HL-60/S4 treated with phorbol 12-myristate 13-acetate at 8.2 ng/mL for 4 days and 3 days (cell line): ENCODE results near the gene GLB1L3.

ENCODE experiments used
- in situ Hi-C: fragments of 300-500 bp; cut with MboI; formaldehyde crosslinking; loops from 2 replicates; pipeline ENCODE4 v1.15.0; 2022; ENCODE audit warnings: low sequenced_read_pairs

Gene GLB1L3

GRCh38 chr11:134275534-134276395, at the start of gene GLB1L3:
Gene GLB1L3, plus strand, starts transcription at chr11:134276379. Its CDS starts 362 bp downstream, at chr11:134276741.
- in situ Hi-C loops: no loop called here

- in situ Hi-C loops: no loop called here
Measured at GRCh38 chr11:134226806-134227325, 49.3 kb upstream of the GLB1L3 start.

- in situ Hi-C loops: no loop called here
Measured at GRCh38 chr11:134228625-134229024, 47.6 kb upstream of the GLB1L3 start.

- in situ Hi-C loops: no loop called here
Measured at GRCh38 chr11:134229126-134229790, 46.9 kb upstream of the GLB1L3 start.

GRCh38 chr11:134230339-134230738, 45.8 kb upstream of the GLB1L3 start:
- in situ Hi-C loops: no loop called here

GRCh38 chr11:134231958-134232659, 44.1 kb upstream of the GLB1L3 start:
- in situ Hi-C loops: no loop called here

- in situ Hi-C loops: no loop called here
Measured at GRCh38 chr11:134233729-134234179, 42.4 kb upstream of the GLB1L3 start.

- in situ Hi-C loops: no loop called here
Measured at GRCh38 chr11:134235399-134235798, 40.8 kb upstream of the GLB1L3 start.

GRCh38 chr11:134236834-134237556, 39.2 kb upstream of the GLB1L3 start:
- in situ Hi-C loops: no loop called here

- in situ Hi-C loops: no loop called here
Measured at GRCh38 chr11:134237557-134237922, 38.6 kb upstream of the GLB1L3 start.

- in situ Hi-C loops: no loop called here
Measured at GRCh38 chr11:134238956-134239355, 37.2 kb upstream of the GLB1L3 start.

- in situ Hi-C loops: no loop called here
Measured at GRCh38 chr11:134240592-134240991, 35.6 kb upstream of the GLB1L3 start.

- in situ Hi-C loops: no loop called here
Measured at GRCh38 chr11:134242376-134242775, 33.8 kb upstream of the GLB1L3 start.

GRCh38 chr11:134243913-134244312, 32.3 kb upstream of the GLB1L3 start:
- in situ Hi-C loops: no loop called here

GRCh38 chr11:134244593-134244992, 31.6 kb upstream of the GLB1L3 start:
- in situ Hi-C loops: no loop called here

GRCh38 chr11:134245434-134245833, 30.7 kb upstream of the GLB1L3 start:
- in situ Hi-C loops: no loop called here

GRCh38 chr11:134246100-134246499, 30.1 kb upstream of the GLB1L3 start:
- in situ Hi-C loops: no loop called here

- in situ Hi-C loops: no loop called here
Measured at GRCh38 chr11:134246678-134247077, 29.5 kb upstream of the GLB1L3 start.

- in situ Hi-C loops: no loop called here
Measured at GRCh38 chr11:134248910-134249480, 27.2 kb upstream of the GLB1L3 start.

- in situ Hi-C loops: no loop called here
Measured at GRCh38 chr11:134250246-134250645, 25.9 kb upstream of the GLB1L3 start.
